Measurements from ENCODE around the gene NDST4. TPM values are rescaled to one million over a fixed set of nuclear protein-coding genes. Genes with fewer than 3 reads are reported as not detected.

NDST4 gene
- total and polyA plus RNA-seq, 2 of the 13 experiments (the other 11 are each of a cell fraction or from before 2014, with no cell fraction given): not detected

DNA sequence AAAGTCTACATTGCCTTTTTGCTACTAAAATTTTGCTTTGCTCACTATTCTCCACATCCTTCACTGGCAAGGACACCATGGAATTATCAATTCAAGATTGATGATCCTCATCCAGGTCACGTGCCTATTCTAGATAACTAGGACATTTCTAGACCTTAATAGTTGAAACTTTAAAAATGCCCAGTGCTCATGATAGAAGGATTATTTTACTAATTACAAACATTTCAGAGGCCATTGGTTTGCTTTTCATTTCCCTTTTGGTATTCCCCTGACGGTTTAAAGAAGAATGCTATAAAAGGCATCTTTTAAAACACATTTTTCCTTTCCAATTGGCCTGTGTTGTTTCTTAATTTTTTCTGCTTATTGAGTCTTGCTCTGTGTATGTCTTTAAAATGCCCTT is 249.4 kb downstream of the NDST4 start:
- H3K4me1 ChIP-seq (ENCODE audit: insufficient read depth, low read length): no peaks in the 10 kb centered on the region
- no peak for TF ChIP-seq ZSCAN9 (CRISPR knock-in tag; IDR thresholded peaks at IDR 0.05; ENCODE audit: borderline replicate concordance)
- no peak for TF ChIP-seq MEIS2 (CRISPR knock-in tag; IDR thresholded peaks at IDR 0.05)
- no peak for TF ChIP-seq MYPOP (CRISPR knock-in tag; IDR thresholded peaks at IDR 0.05)
- TF ChIP-seq GATA4 (IDR thresholded peaks at IDR 0.05; ENCODE audit: borderline replicate concordance, low read depth): no peak
- TF ChIP-seq, protein P1, sequence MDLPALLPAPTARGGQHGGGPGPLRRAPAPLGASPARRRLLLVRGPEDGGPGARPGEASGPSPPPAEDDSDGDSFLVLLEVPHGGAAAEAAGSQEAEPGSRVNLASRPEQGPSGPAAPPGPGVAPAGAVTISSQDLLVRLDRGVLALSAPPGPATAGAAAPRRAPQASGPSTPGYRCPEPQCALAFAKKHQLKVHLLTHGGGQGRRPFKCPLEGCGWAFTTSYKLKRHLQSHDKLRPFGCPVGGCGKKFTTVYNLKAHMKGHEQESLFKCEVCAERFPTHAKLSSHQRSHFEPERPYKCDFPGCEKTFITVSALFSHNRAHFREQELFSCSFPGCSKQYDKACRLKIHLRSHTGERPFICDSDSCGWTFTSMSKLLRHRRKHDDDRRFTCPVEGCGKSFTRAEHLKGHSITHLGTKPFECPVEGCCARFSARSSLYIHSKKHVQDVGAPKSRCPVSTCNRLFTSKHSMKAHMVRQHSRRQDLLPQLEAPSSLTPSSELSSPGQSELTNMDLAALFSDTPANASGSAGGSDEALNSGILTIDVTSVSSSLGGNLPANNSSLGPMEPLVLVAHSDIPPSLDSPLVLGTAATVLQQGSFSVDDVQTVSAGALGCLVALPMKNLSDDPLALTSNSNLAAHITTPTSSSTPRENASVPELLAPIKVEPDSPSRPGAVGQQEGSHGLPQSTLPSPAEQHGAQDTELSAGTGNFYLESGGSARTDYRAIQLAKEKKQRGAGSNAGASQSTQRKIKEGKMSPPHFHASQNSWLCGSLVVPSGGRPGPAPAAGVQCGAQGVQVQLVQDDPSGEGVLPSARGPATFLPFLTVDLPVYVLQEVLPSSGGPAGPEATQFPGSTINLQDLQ (CRISPR knock-in tag; IDR thresholded peaks at IDR 0.05): no peak
- TF ChIP-seq NRL (CRISPR knock-in tag; IDR thresholded peaks at IDR 0.05; ENCODE audit: borderline replicate concordance): no peak
- no peak for TF ChIP-seq ZBTB7A (CRISPR knock-in tag; IDR thresholded peaks at IDR 0.05)
- TF ChIP-seq ZBTB39 (CRISPR knock-in tag; IDR thresholded peaks at IDR 0.05): no peak
- TF ChIP-seq WIZ (CRISPR knock-in tag; IDR thresholded peaks at IDR 0.05): no peak
- no peak for TF ChIP-seq ZNF710 (CRISPR knock-in tag; IDR thresholded peaks at IDR 0.05; ENCODE audit: borderline replicate concordance)
- TF ChIP-seq TOPORS (CRISPR knock-in tag; IDR thresholded peaks at IDR 0.05): no peak
- TF ChIP-seq SETDB1 (CRISPR knock-in tag; IDR thresholded peaks at IDR 0.05; ENCODE audit: borderline replicate concordance): no peak
- TF ChIP-seq ZNF207 (IDR thresholded peaks at IDR 0.05; ENCODE audit: borderline replicate concordance): no peak
- H4K20me1 ChIP-seq (ENCODE audit: insufficient read depth, low read length): no peaks in the 10 kb centered on the region
- no peak overlapping the region for H3K9ac ChIP-seq (ENCODE audit: insufficient read depth, low read depth, low read length)
- no peaks in the 10 kb centered on the region for H3K27me3 ChIP-seq (ENCODE audit: control insufficient read depth in 1 of 2, insufficient read depth in 2 of 2, low read length in 2 of 2)
- BruUV-seq (replicated peaks): no TSS peak
- 0% methylated on average over 2 of the region's 2 CpGs for WGBS (ENCODE audit: low lambda C conversion rate)
- H3K4me3 ChIP-seq (replicated peaks in 1 of 3; ENCODE audit: insufficient read depth in 1 of 3, low read depth in 2 of 3, low read length in 3 of 3): no peak overlapping the region
- no peaks in the 10 kb centered on the region for H3K9me3 ChIP-seq (ENCODE audit: low read length)
- ChIA-PET CTCF (ENCODE audit: low intra/inter-chr PET ratio, low total read pairs) (no interaction called here), POLR2A (no interaction called here)
- no peak overlapping the region for H2AFZ ChIP-seq (ENCODE audit: low read length)
- H3K27ac ChIP-seq (ENCODE audit: extremely low read length, insufficient read depth, low read length): no peak overlapping the region
- intact Hi-C loops (cut with micrococcal nuclease; ENCODE audit: unreplicated experiment): no loop called here
- H3K79me2 ChIP-seq (ENCODE audit: insufficient read depth, low read length): no peaks in the 10 kb centered on the region
- in situ Hi-C loops (cut with HindIII; ENCODE audit: extremely low pct_ligation_motif_present, low pct_unique_long_range_greater_than_20kb): no loop called here
- H3K36me3 ChIP-seq (replicated peaks in 1 of 2; ENCODE audit: control insufficient read depth in 1 of 2, insufficient read depth in 2 of 2, low read length in 2 of 2): no peaks in the 10 kb centered on the region
- FAIRE-seq (no peak), DNase-seq (ENCODE audit: low spot score) (no peak), ATAC-seq (no peak)
- no peak overlapping the region for H3K4me2 ChIP-seq (ENCODE audit: low read depth, low read length)
